Osteocyte (in vitro differentiated cells): Measurements from ENCODE around the gene AKAP5. TPM values are rescaled to one million over a fixed set of nuclear protein-coding genes. Genes with fewer than 3 reads are reported as not detected.
A peak's percentile ranks its signal among the peaks of the same experiment; 100 is the strongest.
"Not testable (repeated sequence)": the region's sequence is repeated elsewhere in the genome, so short reads cannot be mapped to it uniquely, and the experiment has no call there.

Source experiments
- DNase-seq: peaks from one replicate; pipeline ENCODE4 v3.0.0; 2021; ENCODE audit warnings: mixed read lengths; ENCODE audit not compliant: unreplicated experiment; ENCODE audit errors: extremely low spot score
- H3K27ac Mint-ChIP-seq: one replicate; pipeline ENCODE4 v1.8.0; 2021; ENCODE audit warnings: mild to moderate bottlenecking, mixed read lengths; ENCODE audit not compliant: unreplicated experiment
- H3K27me3 Mint-ChIP-seq: one replicate; pipeline ENCODE4 v1.8.0; 2021; ENCODE audit warnings: mixed read lengths; ENCODE audit not compliant: unreplicated experiment
- H3K36me3 Mint-ChIP-seq: one replicate; pipeline ENCODE4 v1.8.0; 2021; ENCODE audit warnings: mixed read lengths; ENCODE audit not compliant: unreplicated experiment
- H3K4me1 Mint-ChIP-seq: one replicate; pipeline ENCODE4 v1.8.0; 2021; ENCODE audit warnings: mixed read lengths; ENCODE audit not compliant: unreplicated experiment
- H3K4me3 Mint-ChIP-seq: one replicate; pipeline ENCODE4 v1.8.0; 2021; ENCODE audit warnings: mild to moderate bottlenecking, moderate library complexity, mixed read lengths; ENCODE audit not compliant: unreplicated experiment
- H3K9me3 Mint-ChIP-seq: one replicate; pipeline ENCODE4 v1.8.0; 2021; ENCODE audit warnings: mixed read lengths; ENCODE audit not compliant: unreplicated experiment
- CTCF ChIP-seq: fragments of 200-600 bp; sonication (generic); IDR thresholded peaks from 2 replicates; pipeline ENCODE4 v1.5.0; 2021; ENCODE audit warnings: antibody characterized with exemption, mild to moderate bottlenecking, moderate library complexity
- total RNA-seq: library from RNA; stranded (reverse); gene quantifications from 2 replicates; pipeline ENCODE4 v1.2.1, GENCODE V29; 2021

The AKAP5 gene
- total RNA-seq, 1 donor from 2014 or later, result 3.6 TPM

GRCh38 chr14:64516969-64517368 is 51.7 kb downstream of the AKAP5 start:
- Mint-ChIP-seq H3K4me1 (peaks cover 38% of the 10 kb centered on the region), H3K36me3 (peaks cover 2% of the 10 kb centered on the region), H3K27ac (no peak overlapping the region), H3K9me3 (no peaks in the 10 kb centered on the region), H3K27me3 (no peaks in the 10 kb centered on the region), H3K4me3 (no peak overlapping the region)
- DNase-seq, result no peak
- TF ChIP-seq CTCF, result no peak

- H3K4me1 Mint-ChIP-seq, result peaks cover 34% of the 10 kb centered on the region
- not testable (repeated sequence) for H3K27ac Mint-ChIP-seq, H3K36me3 Mint-ChIP-seq, H3K27me3 Mint-ChIP-seq, H3K4me3 Mint-ChIP-seq, DNase-seq, H3K9me3 Mint-ChIP-seq
Observed at GRCh38 chr14:64517667-64518066, 52.4 kb downstream of the AKAP5 start.

GRCh38 chr14:64518229-64518628 is 52.9 kb downstream of the AKAP5 start:
- Mint-ChIP-seq H3K9me3 (no peaks in the 10 kb centered on the region), H3K27me3 (no peaks in the 10 kb centered on the region), H3K4me1 (peaks cover 31% of the 10 kb centered on the region), H3K36me3 (peaks cover 2% of the 10 kb centered on the region), H3K27ac (peak overlapping the region; percentile 44), H3K4me3 (no peak overlapping the region)
- DNase-seq, result no peak
- no peak for TF ChIP-seq CTCF

GRCh38 chr14:64520699-64521098 is 55.4 kb downstream of the AKAP5 start:
- Mint-ChIP-seq H3K4me1 (peaks cover 19% of the 10 kb centered on the region), H3K36me3 (peaks cover 7% of the 10 kb centered on the region), H3K4me3 (no peak overlapping the region), H3K9me3 (no peaks in the 10 kb centered on the region), H3K27me3 (no peaks in the 10 kb centered on the region), H3K27ac (peak overlapping the region; percentile 35)
- TF ChIP-seq CTCF, result no peak
- DNase-seq, result no peak

GRCh38 chr14:64522591-64523355 is 57.5 kb downstream of the AKAP5 start:
- H3K4me3 Mint-ChIP-seq, result no peak overlapping the region
- no peaks in the 10 kb centered on the region for H3K9me3 Mint-ChIP-seq
- peaks cover 18% of the 10 kb centered on the region for H3K36me3 Mint-ChIP-seq
- H3K4me1 Mint-ChIP-seq, result peaks cover 15% of the 10 kb centered on the region
- TF ChIP-seq CTCF, result no peak
- H3K27ac Mint-ChIP-seq, result no peak overlapping the region
- H3K27me3 Mint-ChIP-seq, result no peaks in the 10 kb centered on the region
- no peak for DNase-seq

Other genes with a start within 250 kb of the AKAP5 start
- gene ESR2, start 171.1 kb upstream of the AKAP5 start, total RNA-seq, result 0.16 and 0.18 TPM in 2 replicates
- 77.8 and 79.3 TPM in 2 replicates for gene MTHFD1, start 77.1 kb upstream of the AKAP5 start, total RNA-seq
- gene ZBTB25, start 38.3 kb downstream of the AKAP5 start, total RNA-seq, result 9.4 and 10.9 TPM in 2 replicates
- gene ZBTB1, start 39.3 kb downstream of the AKAP5 start, total RNA-seq, result 62.9 and 67.0 TPM in 2 replicates
- gene HSPA2, start 75.2 kb downstream of the AKAP5 start, total RNA-seq, result 2.1 and 2.8 TPM in 2 replicates
- gene PPP1R36, start 84.5 kb downstream of the AKAP5 start, total RNA-seq, result 1.3 and 2.1 TPM in 2 replicates
- gene PLEKHG3, start 238.9 kb downstream of the AKAP5 start, total RNA-seq, result 96.3 and 98.3 TPM in 2 replicates